Stimulated activated CD4-positive, alpha-beta T cell treated with anti-CD3 and anti-CD28 coated beads, Interleukin-1b, Interleukin-23, amount 100 ng/mL, for 48 hours (primary cell): ENCODE measurements around the gene DNAJC24.
"Not testable (repeated sequence)": the region's sequence is repeated elsewhere in the genome, so short reads cannot be mapped to it uniquely, and the experiment has no call there.

Experiments used
- DNase-seq: peaks from one replicate; pipeline ENCODE4 v3.0.0-alpha.2; 2020

The DNAJC24 gene, protein sequence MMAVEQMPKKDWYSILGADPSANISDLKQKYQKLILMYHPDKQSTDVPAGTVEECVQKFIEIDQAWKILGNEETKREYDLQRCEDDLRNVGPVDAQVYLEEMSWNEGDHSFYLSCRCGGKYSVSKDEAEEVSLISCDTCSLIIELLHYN

DNA sequence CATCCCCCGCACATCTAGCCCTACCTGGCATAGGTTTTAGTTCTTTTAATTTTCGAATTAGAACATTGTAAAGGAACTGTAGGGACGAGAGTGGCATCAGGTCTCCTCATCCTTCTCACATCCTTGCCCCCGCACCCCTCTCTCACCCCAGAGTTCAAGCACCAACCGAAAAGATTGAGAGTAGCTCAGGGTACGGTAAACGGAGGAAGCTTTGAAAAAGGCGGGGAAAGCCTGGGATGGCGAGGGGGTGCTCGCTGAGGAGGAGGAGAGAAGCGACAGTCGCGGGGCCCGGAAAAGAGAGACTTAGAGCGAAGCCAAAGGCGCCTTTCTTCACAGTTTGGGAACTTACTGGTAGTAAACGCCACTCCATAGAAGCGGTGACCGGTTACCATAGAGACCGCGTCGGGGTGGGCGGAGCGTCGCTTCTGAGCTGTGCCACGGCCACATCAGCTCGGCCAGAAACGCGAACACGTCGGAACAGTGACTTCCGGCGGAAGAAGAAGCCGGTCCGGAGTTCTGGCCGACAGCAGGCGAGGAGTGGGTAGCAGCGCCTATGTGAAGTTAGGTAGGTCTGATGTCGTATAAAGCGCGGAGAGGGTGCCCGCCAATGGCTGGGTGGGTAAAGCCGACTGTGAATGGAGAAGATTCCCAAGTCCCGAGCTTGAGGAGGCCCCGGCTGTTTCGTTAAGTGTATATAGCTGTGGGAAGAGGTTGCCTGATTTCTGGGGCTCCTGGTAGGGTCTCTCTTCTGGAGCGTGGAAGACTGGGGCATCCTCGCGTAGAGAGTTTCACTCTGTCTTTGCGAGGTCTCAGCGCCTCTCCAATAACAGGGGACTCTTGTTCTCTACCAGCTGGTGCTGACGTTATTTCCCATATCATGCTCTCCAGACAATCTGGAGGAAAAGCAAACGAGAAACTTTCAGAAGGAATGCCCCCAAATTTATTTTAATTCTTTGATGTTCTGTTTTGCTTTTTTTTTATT lies at the start of gene DNAJC24, which contains the start of gene DCDC1:
Gene DNAJC24, plus strand, starts transcription at position 513 of the 982 bp plus-strand sequence. CDS start 889 bp downstream, outside the sequence.
Gene DCDC1, minus strand, starts transcription at position 392 of the 982 bp plus-strand sequence. CDS start 41,459 bp downstream, outside the sequence.
- DNase-seq: peak; percentile 93

- not testable (repeated sequence) for DNase-seq
These were observed 48.2 kb upstream of the DNAJC24 start for GRCh38 chr11:31321494-31321893.

- DNase-seq: no peak
These were observed 46.5 kb upstream of the DNAJC24 start for GRCh38 chr11:31323145-31323544.

GRCh38 chr11:31325160-31325559 lies 44.5 kb upstream of the DNAJC24 start:
- no peak for DNase-seq

DNA sequence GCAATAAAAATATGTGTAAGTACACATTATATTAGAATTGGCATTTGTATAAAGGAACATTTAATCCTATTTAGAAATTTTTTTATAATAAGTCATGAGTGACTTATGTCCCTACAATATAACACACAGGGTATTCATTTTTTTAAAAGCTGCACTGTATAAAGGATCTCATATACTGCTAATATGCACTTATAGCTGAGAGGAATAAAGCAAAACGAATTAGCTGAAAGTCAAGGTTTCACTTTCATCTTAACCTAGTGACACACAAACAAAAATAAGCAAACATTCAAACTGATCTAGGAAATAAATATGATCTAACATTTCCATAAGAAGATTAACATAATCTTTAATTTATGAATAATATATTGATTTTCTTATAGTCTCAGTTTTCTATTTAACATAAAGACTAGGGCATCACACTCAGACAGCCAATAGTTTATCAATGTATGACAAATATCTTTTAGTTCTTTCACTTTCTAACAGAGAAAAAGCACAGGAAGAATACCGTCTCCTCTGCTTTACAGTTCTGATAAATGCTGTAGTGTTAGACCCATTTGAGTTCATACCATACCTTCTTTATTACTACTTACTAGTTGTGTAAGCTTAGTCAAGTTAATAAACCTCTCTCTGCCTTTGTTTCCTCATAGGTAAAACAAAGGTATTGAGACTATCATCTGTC lies 43.1 kb upstream of the DNAJC24 start:
- no peak for DNase-seq

DNA sequence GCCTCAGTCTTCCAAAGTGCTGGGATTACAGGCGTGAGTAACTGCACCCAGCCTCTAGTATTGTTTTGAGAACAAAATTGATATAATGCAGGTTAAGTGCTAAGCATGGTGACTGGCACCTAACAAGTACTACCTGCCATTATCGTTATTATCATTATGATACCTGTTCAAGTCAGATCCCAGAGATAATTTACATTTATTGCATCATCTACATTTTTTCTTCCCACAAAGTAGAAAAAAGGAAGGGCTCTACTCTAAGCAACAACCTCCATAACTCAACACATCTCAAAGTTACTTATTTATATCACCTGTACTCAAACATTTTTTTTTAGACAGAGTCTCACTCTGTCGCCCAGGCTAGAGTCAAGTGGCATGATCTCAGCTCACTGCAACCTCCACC lies 42.2 kb upstream of the DNAJC24 start:
- DNase-seq: no peak

DNA sequence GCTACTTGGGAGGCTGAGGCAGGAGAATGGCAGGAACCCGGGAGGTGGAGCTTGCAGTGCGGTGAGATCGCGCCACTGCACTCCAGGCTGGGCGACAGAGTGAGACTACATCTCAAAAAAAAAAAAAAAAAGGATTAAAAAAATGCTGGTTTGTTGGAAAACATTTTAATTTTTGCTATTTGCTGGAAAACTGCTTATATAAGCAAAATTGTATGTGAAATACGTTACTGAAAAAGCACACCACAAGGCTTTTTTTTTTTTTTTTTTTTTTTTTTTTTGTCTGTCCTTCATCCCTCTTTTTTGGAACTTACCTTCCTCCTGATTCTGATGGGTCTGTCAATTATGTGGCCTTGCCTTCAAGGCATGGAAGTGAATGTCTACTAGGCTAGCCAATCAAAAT lies 41.0 kb upstream of the DNAJC24 start:
- DNase-seq: no peak

DNA sequence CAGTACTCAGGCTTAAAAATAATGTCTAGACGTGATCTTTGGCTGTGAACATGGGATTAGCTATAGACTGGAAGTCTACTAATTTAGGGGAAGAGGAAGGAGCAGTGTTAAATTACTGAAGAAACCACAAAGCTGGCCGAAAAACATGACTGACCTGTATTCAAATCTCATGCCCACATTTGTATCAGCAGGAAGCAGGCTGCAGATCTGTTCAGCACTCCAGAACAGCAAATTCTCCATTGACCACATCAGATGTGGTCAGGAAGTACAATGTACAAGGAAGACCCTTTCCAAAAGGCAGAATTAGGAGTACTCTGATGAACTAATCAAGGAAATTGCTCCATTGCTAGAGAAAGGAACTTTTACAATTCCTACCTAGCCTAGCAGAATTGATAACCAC lies 31.9 kb upstream of the DNAJC24 start:
- no peak for DNase-seq

DNA sequence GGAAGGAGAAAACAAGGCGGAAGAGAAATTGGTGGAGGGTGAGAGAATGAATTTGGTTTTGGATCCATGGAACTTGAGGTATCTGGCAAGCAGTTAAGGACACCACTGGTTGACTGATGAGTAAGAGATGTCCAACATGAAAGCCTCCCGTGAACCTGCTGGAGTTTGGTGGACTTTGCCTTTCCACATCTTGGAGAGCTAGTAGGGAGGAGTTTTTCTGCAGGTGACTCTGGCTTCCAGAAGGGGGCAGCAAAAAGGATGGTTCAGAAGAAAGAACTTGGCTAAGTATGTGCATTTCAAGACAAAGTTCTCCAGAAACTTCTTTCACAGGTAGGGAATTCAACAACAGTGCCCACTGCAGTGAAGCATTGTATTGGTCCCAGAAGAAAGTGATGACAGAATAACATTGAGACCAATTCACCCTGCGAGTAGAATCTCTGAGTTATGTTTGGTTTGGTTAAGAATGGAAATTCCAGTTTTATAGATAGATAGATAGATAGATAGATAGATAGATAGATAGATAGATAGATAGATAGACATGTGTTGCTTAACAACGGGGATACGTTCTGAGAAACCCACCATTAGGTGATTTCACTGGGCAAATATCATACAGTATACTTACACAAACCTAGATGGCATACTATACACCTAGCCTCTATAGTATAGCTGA lies 28.6 kb upstream of the DNAJC24 start:
- DNase-seq: no peak

DNA sequence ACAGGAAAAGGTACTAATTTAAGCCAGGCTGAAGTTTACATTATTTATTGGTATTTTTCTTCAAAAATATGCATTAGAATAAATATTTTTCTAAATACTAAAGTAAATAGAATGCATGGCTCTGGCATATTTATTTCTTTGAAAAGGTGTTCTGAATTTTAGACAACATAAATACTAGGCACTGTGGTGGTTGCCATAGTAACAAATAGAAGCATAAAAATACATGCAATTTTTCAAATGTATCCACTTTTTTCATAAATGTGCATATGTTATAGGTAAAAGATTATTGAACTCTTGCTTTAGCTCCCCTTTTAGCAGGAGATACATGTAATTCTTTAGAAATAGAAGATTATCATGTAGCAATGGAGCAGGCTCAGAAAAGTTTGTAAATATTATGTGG lies 18.5 kb upstream of the DNAJC24 start:
- no peak for DNase-seq

DNA sequence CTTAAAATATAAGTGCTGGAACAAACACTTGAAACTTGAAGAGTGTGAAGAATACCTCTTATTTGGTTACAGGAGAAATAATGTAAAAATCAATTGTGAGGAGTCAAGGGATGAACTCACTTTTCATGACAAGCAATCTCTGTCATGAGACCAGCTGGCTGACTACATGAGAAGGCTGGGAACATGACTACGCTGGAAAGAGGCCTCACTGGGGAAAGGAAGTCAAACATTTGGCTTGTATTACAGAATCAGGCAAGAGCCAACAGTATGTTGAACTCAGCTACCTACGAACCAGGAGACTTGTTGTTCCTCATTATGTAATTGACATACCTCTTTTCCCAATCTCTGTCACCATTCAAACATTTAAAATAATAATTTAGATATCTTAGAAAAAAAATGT lies 14.5 kb upstream of the DNAJC24 start:
- DNase-seq: no peak

DNA sequence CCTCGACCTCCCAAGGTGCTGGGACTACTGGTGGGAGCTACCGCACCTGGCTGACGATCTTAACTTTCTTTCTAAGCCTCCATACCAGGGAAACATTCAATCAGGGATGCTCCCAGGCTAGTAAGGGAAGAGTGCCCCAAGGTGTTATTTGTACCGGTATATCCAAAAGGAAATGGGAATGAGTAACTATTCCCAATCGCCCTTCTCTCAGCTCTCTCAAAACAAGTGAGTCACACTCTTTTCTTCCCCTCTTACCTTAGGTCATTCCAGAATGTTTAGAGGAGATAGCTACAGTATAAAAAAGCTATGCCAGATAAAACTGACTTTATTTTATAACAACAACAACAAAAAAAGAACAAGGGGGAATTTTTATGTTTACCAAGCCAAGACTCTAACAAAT lies 13.8 kb upstream of the DNAJC24 start:
- DNase-seq: no peak

- DNase-seq: no peak
These were observed 7.9 kb upstream of the DNAJC24 start for GRCh38 chr11:31361743-31362142.

- DNase-seq: no peak
These were observed 2.9 kb upstream of the DNAJC24 start for GRCh38 chr11:31366795-31367194.

DNA sequence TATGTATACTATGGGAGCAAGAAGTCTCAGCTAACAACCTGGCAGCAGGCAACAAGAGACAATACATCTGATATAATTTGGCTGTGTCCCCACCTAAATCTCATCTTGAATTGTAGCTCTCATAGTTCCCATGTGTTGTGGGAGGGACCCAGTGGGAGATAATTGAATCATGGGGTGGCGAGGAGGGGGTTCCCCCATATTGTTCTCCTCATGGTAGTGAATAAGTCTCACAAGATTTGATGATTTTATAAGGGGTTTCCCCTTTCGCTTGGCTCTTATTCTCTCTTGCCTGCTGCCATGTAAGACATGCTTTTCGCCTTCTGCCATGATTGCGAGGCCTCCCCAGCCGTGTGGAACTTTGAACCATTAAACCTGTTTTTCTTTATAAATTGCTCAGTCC lies 6.2 kb downstream of the DNAJC24 start:
- peak; percentile 9 for DNase-seq

- DNase-seq: no peak
These were observed 13.5 kb downstream of the DNAJC24 start for GRCh38 chr11:31383116-31383515.

- no peak for DNase-seq
These were observed 17.7 kb downstream of the DNAJC24 start for GRCh38 chr11:31387379-31387778.

- DNase-seq: no peak
These were observed 27.7 kb downstream of the DNAJC24 start for GRCh38 chr11:31397239-31397834.

GRCh38 chr11:31404614-31405013 lies 35.0 kb downstream of the DNAJC24 start:
- DNase-seq: no peak

GRCh38 chr11:31408201-31408600 lies 38.5 kb downstream of the DNAJC24 start:
- DNase-seq: peak; percentile 6

GRCh38 chr11:31412946-31413345 lies 43.3 kb downstream of the DNAJC24 start:
- no peak for DNase-seq

- DNase-seq: no peak
These were observed 44.7 kb downstream of the DNAJC24 start for GRCh38 chr11:31414338-31414737.

- DNase-seq: no peak
These were observed 45.8 kb downstream of the DNAJC24 start for GRCh38 chr11:31415435-31415834.
